Tibial artery (tissue), 4 donors: ENCODE measurements around the gene ZYG11A.
"Not testable (repeated sequence)": the region's sequence is repeated elsewhere in the genome, so short reads cannot be mapped to it uniquely, and the experiment has no call there.

Experiments used
- DNase-seq, 2 donors: peaks; one replicate each; pipeline ENCODE4 v3.0.0-alpha.2; 2019
- H3K27ac ChIP-seq, 2 donors: fragments of 200-600 bp; sonication (generic) in 1 of 2; 1 replicate in 1 of 2; 2 replicates in 1 of 2; pipeline ENCODE4 v1.5.1; 2018 to 2019; ENCODE audit warnings: mild to moderate bottlenecking in 1 of 2
- H3K27me3 ChIP-seq, 2 donors: fragments of 200-600 bp; sonication (generic) in 1 of 2; one replicate each; pipeline versions ENCODE4 v1.5.1 to v1.6.0; 2016 to 2019
- H3K36me3 ChIP-seq, 3 donors: fragments of 200-600 bp; sonication (generic) in 2 of 3; one replicate each; pipeline ENCODE4 v1.5.1; 2016 to 2019; ENCODE audit warnings: mild to moderate bottlenecking in 2 of 3
- H3K4me1 ChIP-seq, 4 donors: fragments of 200-600 bp; sonication (generic) in 2 of 4; 1 replicate in 3 of 4; 2 replicates in 1 of 4; pipeline ENCODE4 v1.5.1; 2016 to 2019
- H3K4me3 ChIP-seq, 2 donors: fragments of 200-600 bp; sonication (generic) in 1 of 2; 1 replicate in 1 of 2; 2 replicates in 1 of 2; pipeline ENCODE4 v1.5.1; 2018 to 2019; ENCODE audit warnings: mild to moderate bottlenecking in 2 of 2
- H3K9me3 ChIP-seq, 3 donors: fragments of 200-600 bp; sonication (generic) in 1 of 3; one replicate each; pipeline ENCODE4 v1.5.1; 2016 to 2019
- intact Hi-C: fragments of 100-400 bp; cut with DNase I; formaldehyde crosslinking; loops from one replicate; pipeline ENCODE4 v1.15.0; 2023; ENCODE audit warnings: low total_unique reads
- TF ChIP-seq, protein P1 (sequence below), 2 experiments: fragments of 200-600 bp in 1 of 2; fragments of 450-650 bp in 1 of 2; IDR thresholded peaks; one replicate each; pipeline ENCODE4 v1.5.1; 2017 to 2019; ENCODE audit warnings: antibody characterized with exemption in 2 of 2, mild to moderate bottlenecking in 1 of 2, moderate library complexity in 1 of 2

The ZYG11A gene

DNA sequence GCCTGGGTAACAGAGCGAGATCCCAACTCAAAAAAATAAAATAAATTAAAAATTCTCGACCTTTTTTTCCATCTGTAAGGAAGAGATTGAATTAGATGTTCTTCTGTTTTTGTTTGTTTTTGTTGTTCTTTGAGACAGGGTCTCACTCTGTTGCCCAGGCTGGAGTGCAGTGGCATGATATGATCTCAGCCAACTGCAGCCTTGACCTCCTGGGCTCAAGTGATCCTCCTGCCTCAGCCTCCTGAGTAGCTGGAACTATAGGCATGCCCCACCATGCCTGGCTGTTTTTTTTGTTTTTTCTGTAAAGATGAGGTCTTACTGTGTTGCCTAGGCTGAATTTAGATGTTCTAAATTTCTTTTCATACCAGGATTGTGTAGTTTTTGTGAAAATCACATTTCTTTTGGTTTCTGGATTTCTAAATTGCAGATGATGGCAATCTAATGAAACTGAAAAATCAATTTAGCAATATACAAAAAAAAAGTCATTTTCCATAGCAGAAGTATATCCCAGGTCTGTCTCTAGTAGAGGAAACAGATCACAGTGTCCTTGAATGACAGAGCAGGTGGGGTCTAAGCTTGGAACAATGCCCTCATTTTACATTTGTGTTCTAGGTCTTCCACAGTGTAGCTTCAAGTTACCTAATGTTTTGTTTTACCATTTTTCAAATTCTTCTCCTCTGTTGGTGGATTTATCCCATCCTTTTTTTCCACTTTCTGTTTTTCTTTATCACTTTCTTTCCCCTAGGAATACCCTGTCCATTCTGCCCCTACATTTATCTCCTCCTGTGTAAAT is 20.3 kb downstream of the ZYG11A start:
- H3K4me3 ChIP-seq = no peak overlapping the region
- no peaks in the 10 kb centered on the region for H3K9me3 ChIP-seq
- DNase-seq = no peak
- intact Hi-C loops = no loop called here
- no peaks in the 10 kb centered on the region for H3K36me3 ChIP-seq
- H3K27ac ChIP-seq = no peak overlapping the region
- H3K4me1 ChIP-seq = no peaks in the 10 kb centered on the region
- peaks cover 0 to 4% of the 10 kb centered on the region in 2 donors for H3K27me3 ChIP-seq
- TF ChIP-seq, protein P1, sequence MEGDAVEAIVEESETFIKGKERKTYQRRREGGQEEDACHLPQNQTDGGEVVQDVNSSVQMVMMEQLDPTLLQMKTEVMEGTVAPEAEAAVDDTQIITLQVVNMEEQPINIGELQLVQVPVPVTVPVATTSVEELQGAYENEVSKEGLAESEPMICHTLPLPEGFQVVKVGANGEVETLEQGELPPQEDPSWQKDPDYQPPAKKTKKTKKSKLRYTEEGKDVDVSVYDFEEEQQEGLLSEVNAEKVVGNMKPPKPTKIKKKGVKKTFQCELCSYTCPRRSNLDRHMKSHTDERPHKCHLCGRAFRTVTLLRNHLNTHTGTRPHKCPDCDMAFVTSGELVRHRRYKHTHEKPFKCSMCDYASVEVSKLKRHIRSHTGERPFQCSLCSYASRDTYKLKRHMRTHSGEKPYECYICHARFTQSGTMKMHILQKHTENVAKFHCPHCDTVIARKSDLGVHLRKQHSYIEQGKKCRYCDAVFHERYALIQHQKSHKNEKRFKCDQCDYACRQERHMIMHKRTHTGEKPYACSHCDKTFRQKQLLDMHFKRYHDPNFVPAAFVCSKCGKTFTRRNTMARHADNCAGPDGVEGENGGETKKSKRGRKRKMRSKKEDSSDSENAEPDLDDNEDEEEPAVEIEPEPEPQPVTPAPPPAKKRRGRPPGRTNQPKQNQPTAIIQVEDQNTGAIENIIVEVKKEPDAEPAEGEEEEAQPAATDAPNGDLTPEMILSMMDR (IDR thresholded peaks at IDR 0.05) = no peak

DNA sequence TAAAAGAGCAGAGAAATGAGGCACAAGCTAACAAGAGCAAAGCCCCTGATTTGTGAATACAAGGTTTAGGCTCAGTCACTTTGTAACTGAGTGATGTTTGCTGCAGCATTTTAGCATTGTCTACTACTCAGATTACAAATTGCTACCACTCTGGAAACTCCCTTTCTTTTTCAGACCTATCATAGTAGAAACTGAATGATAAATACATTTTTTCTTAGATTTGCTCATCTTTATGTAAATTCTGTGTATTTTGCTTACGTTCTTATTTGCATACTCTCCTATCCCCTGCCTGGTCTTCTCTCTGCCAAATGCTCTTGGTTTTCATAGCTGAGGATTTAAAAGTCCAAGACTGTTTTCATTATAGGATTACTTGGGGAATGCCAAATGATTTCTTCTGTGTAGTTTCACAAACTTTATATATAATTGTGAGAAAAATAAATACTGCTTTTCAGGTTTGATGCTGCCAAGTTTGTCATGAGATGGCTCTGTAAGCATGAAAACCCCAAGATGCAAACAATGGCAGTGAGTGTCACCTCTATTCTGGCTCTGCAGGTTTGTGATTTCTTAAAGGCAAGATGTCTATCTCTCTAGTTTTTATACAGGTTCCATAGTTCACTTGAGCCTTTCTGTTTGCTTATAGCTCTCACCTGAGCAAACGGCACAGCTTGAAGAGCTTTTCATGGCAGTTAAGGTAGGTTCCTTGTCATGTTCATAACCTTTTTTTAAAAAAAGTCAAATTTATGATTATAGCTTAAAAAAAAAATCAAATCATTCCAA is 24.7 kb downstream of the ZYG11A start:
- DNase-seq = no peak
- intact Hi-C loops = no loop called here
- H3K36me3 ChIP-seq = no peaks in the 10 kb centered on the region

DNA sequence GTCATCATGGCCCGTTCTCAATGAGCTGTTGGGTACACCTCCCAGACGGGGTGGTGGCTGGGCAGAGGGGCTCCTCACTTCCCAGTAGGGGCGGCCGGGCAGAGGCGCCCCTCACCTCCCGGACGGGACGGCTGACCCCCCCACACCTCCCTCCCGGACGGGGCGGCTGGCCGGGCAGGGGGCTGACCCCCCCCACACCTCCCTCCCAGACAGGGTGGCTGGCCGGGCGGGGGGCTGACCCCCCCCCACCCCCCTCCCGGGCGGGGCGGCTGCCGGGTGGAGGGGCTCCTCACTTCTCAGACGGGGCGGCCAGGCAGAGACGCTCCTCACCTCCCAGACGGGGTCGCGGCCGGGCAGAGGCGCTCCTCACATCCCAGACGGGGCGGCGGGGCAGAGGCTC is 27.2 kb downstream of the ZYG11A start:
- H3K4me3 ChIP-seq, H3K9me3 ChIP-seq, DNase-seq, H3K36me3 ChIP-seq, H3K27ac ChIP-seq, H3K27me3 ChIP-seq, H3K4me1 ChIP-seq, intact Hi-C loops: not testable (repeated sequence)

More for the DNA sequence above, 24.7 kb downstream of the ZYG11A start:
- Histone ChIP-seq H3K27me3 (peaks cover 0 to 4% of the 10 kb centered on the region in 2 donors), H3K27ac (no peak overlapping the region), H3K4me3 (no peak overlapping the region), H3K4me1 (no peaks in the 10 kb centered on the region), H3K9me3 (no peaks in the 10 kb centered on the region)
- TF ChIP-seq, protein P1 (IDR thresholded peaks at IDR 0.05) = no peak

DNA sequence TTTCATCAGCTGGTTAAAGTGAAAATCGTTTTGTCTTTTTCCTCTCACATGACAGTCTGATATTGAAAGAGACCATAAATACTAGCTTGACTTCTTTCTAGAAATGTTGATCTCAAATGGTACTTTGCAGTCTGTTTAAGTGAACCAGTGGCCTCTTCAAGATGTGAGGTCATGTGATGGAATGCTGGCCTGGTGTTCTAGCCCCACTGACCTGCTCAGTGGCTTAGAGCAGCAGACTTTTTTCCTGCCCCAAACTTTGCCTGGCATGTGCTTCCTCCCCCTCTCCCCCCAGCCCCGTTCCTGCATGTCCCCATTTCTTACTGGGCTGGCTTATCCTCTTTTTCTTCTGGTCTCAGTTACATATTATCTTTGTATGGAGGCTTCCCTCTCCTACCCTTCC is 34.3 kb downstream of the ZYG11A start:
- intact Hi-C loops = no loop called here
- no peak overlapping the region for H3K4me3 ChIP-seq
- H3K27ac ChIP-seq = no peak overlapping the region
- H3K27me3 ChIP-seq = peaks cover 0 to 4% of the 10 kb centered on the region in 2 donors
- no peaks in the 10 kb centered on the region for H3K36me3 ChIP-seq
- no peak for DNase-seq
- H3K4me1 ChIP-seq = no peaks in the 10 kb centered on the region
- TF ChIP-seq, protein P1 (IDR thresholded peaks at IDR 0.05) = no peak
- no peaks in the 10 kb centered on the region for H3K9me3 ChIP-seq

DNA sequence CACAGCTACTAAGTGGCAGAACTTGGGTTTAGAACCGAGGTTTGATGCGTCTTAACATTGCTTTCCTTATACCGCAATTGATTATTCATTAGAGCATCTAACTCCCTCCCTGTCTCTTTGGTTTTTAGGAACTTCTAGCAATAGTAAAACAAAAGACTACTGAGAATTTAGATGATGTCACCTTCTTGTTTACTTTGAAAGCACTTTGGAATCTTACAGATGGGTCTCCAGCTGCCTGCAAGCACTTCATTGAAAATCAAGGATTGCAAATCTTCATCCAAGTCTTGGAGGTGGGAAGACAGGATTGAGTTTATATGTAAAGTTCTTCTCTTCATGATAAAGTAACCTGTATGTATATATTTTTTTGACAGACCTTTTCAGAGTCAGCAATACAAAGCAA is 35.0 kb downstream of the ZYG11A start:
- Histone ChIP-seq H3K36me3 (no peaks in the 10 kb centered on the region), H3K27me3 (peaks cover 0 to under 1% of the 10 kb centered on the region in 2 donors), H3K4me3 (no peak overlapping the region), H3K9me3 (no peaks in the 10 kb centered on the region), H3K4me1 (no peaks in the 10 kb centered on the region), H3K27ac (no peak overlapping the region)
- no peak for DNase-seq
- TF ChIP-seq, protein P1 (IDR thresholded peaks at IDR 0.05) = no peak
- intact Hi-C loops = no loop called here

DNA sequence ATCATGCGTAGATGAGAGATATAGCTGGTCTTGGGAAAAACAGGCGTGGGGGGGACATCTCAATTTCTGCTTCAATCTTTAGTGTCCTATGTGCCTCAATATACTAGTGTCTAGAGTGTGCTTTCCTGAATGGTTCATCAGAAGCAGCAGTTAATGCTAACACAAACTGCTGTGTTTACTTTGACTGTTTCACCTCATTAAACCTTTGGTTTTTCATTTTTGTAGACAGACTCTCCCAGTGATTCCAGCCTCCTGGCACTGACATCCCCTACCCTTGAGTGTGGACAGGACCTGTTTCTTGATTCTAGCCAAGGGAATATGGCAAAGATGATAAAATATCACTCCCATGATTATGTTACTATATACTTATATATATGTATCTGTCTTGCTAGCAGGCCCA is 37.6 kb downstream of the ZYG11A start:
- TF ChIP-seq, protein P1 (IDR thresholded peaks at IDR 0.05) = no peak
- Histone ChIP-seq H3K27me3 (no peaks in the 10 kb centered on the region), H3K36me3 (no peaks in the 10 kb centered on the region), H3K4me1 (no peaks in the 10 kb centered on the region), H3K27ac (no peak overlapping the region), H3K4me3 (no peak overlapping the region), H3K9me3 (no peaks in the 10 kb centered on the region)
- intact Hi-C loops = no loop called here
- no peak for DNase-seq
